SK-N-SH treated with all-trans-retinoic acid at 6 μM for 48 hours (cell line): ENCODE data around the gene SOX1.

ENCODE experiments used
- ATAC-seq: fragments of 200-7000 bp; cut with Tn5 transposase; 3 replicates; pipeline ENCODE4 v1.9.1; 2020; ENCODE audit warnings: mild to moderate bottlenecking, moderate library complexity
- ARNTL ChIP-seq: fragments of 450-650 bp; formaldehyde crosslinking; IDR thresholded peaks from 2 replicates; pipeline ENCODE4 v1.5.0; 2020; ENCODE audit warnings: low read depth, mild to moderate bottlenecking, moderate library complexity, borderline replicate concordance
- CREB5 ChIP-seq: fragments of 250-450 bp; sonication (Bioruptor Pico); IDR thresholded peaks from 2 replicates; pipeline ENCODE4 v1.5.1; 2020; ENCODE audit warnings: low read depth, mild to moderate bottlenecking, moderate library complexity
- ESRRG ChIP-seq: fragments of 250-450 bp; sonication (Bioruptor Pico); IDR thresholded peaks from 2 replicates; pipeline ENCODE4 v1.6.1; 2021; ENCODE audit warnings: mild to moderate bottlenecking
- GLIS3 ChIP-seq: fragments of 250-450 bp; sonication (Bioruptor Pico); IDR thresholded peaks from 2 replicates; pipeline ENCODE4 v1.5.0; 2020; ENCODE audit warnings: mild to moderate bottlenecking, moderate library complexity
- ISL1 ChIP-seq: fragments of 250-450 bp; sonication (Bioruptor Pico); IDR thresholded peaks from 2 replicates; pipeline ENCODE4 v2.1.2; 2022; ENCODE audit warnings: mild to moderate bottlenecking, moderate library complexity
- OSR1 ChIP-seq: fragments of 250-450 bp; sonication (Bioruptor Pico); IDR thresholded peaks from 2 replicates; pipeline ENCODE4 v1.8.0; 2022; ENCODE audit warnings: moderate library complexity, mild to moderate bottlenecking, inconsistent platforms
- PATZ1 ChIP-seq: fragments of 250-450 bp; sonication (Bioruptor Pico); IDR thresholded peaks from 2 replicates; pipeline ENCODE4 v1.8.0; 2020; ENCODE audit warnings: mild to moderate bottlenecking, moderate library complexity, borderline replicate concordance
- POU6F1 ChIP-seq: fragments of 250-450 bp; sonication (Bioruptor Pico); IDR thresholded peaks from 2 replicates; pipeline ENCODE4 v1.8.0; 2021; ENCODE audit warnings: low read depth, mild to moderate bottlenecking, moderate library complexity, borderline replicate concordance
- PPARA ChIP-seq: fragments of 250-450 bp; sonication (Bioruptor Pico); IDR thresholded peaks from 2 replicates; pipeline ENCODE4 v1.5.0; 2020; ENCODE audit warnings: mild to moderate bottlenecking, borderline replicate concordance
- RARB ChIP-seq: fragments of 250-450 bp; sonication (Bioruptor Pico); IDR thresholded peaks from 2 replicates; pipeline ENCODE4 v1.8.0; 2021; ENCODE audit warnings: mild to moderate bottlenecking, moderate library complexity
- TCF4 ChIP-seq: fragments of 250-450 bp; sonication (Bioruptor Pico); IDR thresholded peaks from 2 replicates; pipeline ENCODE4 v1.8.0; 2021; ENCODE audit warnings: mild to moderate bottlenecking, moderate library complexity, borderline replicate concordance
- TOX ChIP-seq: fragments of 250-450 bp; sonication (Bioruptor Pico); IDR thresholded peaks from 2 replicates; pipeline ENCODE4 v1.8.0; 2021; ENCODE audit warnings: mild to moderate bottlenecking, moderate library complexity, borderline replicate concordance
- TSHZ2 ChIP-seq: fragments of 250-450 bp; sonication (Bioruptor Pico); IDR thresholded peaks from 2 replicates; pipeline ENCODE4 v1.5.0; 2020; ENCODE audit warnings: mild to moderate bottlenecking, moderate library complexity
- ZC3H10 ChIP-seq: fragments of 250-450 bp; sonication (Bioruptor Pico); IDR thresholded peaks from 2 replicates; pipeline ENCODE4 v1.5.1; 2021; ENCODE audit warnings: mild to moderate bottlenecking, moderate library complexity
- ZFP3 ChIP-seq: fragments of 250-450 bp; sonication (Bioruptor Pico); IDR thresholded peaks from 2 replicates; pipeline ENCODE4 v1.5.0; 2020; ENCODE audit warnings: mild to moderate bottlenecking, moderate library complexity
- ZFP30 ChIP-seq: fragments of 450-650 bp; formaldehyde crosslinking; IDR thresholded peaks from 2 replicates; pipeline ENCODE4 v1.5.0; 2022; ENCODE audit warnings: mild to moderate bottlenecking, moderate library complexity
- ZNF565 ChIP-seq: fragments of 450-650 bp; formaldehyde crosslinking; conservative IDR thresholded peaks from 2 replicates; pipeline ENCODE4 v1.5.0; 2020; ENCODE audit warnings: low read depth, mild to moderate bottlenecking, moderate library complexity
- ZNF70 ChIP-seq: fragments of 450-650 bp; formaldehyde crosslinking; IDR thresholded peaks from 2 replicates; pipeline ENCODE4 v1.5.0; 2020; ENCODE audit warnings: mild to moderate bottlenecking, moderate library complexity
- ZNF8 ChIP-seq: fragments of 450-650 bp; formaldehyde crosslinking; IDR thresholded peaks from 2 replicates; pipeline ENCODE4 v1.5.0; 2020; ENCODE audit warnings: mild to moderate bottlenecking, moderate library complexity
- TF ChIP-seq, protein P1 (sequence below): fragments of 250-450 bp; sonication (Bioruptor Pico); IDR thresholded peaks from 2 replicates; pipeline ENCODE4 v1.5.1; 2021; ENCODE audit warnings: mild to moderate bottlenecking, moderate library complexity

Gene SOX1

GRCh38 chr13:112069845-112070251, 2.9 kb downstream of the SOX1 start:
- TF ChIP-seq ZNF70 (CRISPR knock-in tag): no peak
- TF ChIP-seq, protein P1, sequence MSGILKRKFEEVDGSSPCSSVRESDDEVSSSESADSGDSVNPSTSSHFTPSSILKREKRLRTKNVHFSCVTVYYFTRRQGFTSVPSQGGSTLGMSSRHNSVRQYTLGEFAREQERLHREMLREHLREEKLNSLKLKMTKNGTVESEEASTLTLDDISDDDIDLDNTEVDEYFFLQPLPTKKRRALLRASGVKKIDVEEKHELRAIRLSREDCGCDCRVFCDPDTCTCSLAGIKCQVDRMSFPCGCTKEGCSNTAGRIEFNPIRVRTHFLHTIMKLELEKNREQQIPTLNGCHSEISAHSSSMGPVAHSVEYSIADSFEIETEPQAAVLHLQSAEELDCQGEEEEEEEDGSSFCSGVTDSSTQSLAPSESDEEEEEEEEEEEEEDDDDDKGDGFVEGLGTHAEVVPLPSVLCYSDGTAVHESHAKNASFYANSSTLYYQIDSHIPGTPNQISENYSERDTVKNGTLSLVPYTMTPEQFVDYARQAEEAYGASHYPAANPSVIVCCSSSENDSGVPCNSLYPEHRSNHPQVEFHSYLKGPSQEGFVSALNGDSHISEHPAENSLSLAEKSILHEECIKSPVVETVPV (CRISPR knock-in tag): no peak
- no peak for TF ChIP-seq ARNTL (CRISPR knock-in tag)
- no peak for TF ChIP-seq CREB5 (CRISPR knock-in tag)
- TF ChIP-seq TOX (CRISPR knock-in tag): no peak
- TF ChIP-seq ZNF565: no peak
- ATAC-seq: no peak

DNA sequence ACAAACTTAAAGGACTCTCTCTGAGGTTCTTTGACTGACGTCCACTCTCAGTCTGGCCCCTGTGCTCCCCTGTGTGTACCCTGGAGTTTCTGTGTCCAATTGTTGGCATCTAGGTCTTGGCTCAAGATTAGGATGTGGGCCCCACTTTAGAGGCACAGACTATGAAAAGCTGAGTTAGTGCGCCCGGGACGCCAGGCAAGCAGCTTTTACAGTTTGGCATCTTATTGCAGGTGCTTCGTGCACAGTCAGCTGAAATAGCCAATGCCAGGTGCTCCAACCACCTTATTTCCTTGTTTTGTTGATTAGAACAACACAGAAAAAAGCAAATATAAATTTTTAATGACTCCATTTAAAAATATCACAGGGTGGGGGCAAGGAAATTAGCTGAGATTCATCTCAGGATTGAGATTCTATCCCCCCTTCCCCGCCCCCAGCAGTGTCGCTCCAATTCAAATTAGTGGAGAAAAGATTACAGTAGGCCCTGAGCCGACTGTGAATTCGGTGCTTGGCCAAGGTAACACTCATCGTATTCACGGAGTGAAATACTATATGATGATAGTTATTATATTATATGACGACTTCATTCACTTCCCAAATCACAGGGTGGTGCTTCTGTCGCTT, 4.3 kb downstream of the SOX1 start:
- TF ChIP-seq GLIS3 (CRISPR knock-in tag): no peak
- TF ChIP-seq ZNF70 (CRISPR knock-in tag): no peak
- ATAC-seq: no peak

DNA sequence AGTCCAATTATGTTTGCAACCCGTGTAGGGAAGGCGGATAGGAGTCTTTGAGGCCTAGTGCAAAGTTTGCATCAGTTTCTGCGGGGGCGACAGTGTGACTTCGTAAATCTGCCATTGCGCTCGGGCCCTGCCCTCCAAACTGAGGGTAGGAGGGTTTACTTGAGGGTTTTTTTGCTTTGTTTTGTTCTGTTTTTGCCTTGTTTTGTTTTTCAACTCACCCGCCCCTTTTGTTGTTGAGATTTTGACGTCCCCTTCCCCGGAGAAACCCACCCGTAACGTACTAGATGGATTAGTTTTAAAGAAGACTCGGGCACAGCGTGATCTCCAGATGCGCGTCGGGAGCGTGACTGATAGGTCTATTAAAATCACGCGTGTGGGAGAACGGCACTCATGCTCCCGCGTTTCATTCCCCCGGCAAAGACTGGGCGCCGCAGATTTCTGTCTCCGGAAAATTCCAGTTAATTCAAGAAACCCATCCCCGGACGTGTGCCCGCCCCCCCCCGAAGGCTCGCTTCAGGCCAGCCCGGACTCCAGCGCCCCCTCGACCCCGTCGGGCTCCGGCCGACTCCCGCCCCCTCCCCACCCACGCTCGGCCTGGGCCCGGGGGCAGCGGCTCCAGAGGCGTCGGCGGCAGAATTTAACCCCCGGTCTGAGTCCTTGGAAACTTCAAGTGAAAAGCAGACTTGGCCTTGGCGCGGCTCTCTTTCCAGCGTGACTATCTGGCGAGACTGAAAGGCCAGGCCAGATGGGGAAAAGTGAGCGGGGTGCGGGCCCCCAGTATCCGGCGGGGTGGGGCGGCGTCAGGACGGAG, 5.0 kb downstream of the SOX1 start:
- TF ChIP-seq PATZ1 (CRISPR knock-in tag) (no peak), GLIS3 (CRISPR knock-in tag) (no peak), ARNTL (CRISPR knock-in tag) (no peak), TOX (CRISPR knock-in tag) (no peak), ZFP30 (CRISPR knock-in tag) (no peak), TCF4 (CRISPR knock-in tag) (no peak), RARB (CRISPR knock-in tag) (no peak), ZNF70 (CRISPR knock-in tag) (no peak), ZNF565 (no peak), ZFP3 (CRISPR knock-in tag) (no peak), ISL1 (CRISPR knock-in tag) (no peak), ZNF8 (CRISPR knock-in tag) (no peak), ESRRG (CRISPR knock-in tag) (no peak), PPARA (no peak), ZC3H10 (CRISPR knock-in tag) (no peak), OSR1 (CRISPR knock-in tag) (no peak), CREB5 (CRISPR knock-in tag) (no peak), POU6F1 (CRISPR knock-in tag) (no peak), TSHZ2 (CRISPR knock-in tag) (no peak)
- TF ChIP-seq, protein P1 (CRISPR knock-in tag): no peak
- ATAC-seq: no peak
